GM21390 (cell line): ENCODE measurements around the gene MLXIPL.
"Not testable (repeated sequence)": the region's sequence is repeated elsewhere in the genome, so short reads cannot be mapped to it uniquely, and the experiment has no call there.

ENCODE experiments used
- ATAC-seq: cut with Tn5 transposase; IDR thresholded peaks from one replicate; pipeline ENCODE4 v1.9.1; 2021; ENCODE audit not compliant: unreplicated experiment

MLXIPL gene

GRCh38 chr7:73623798-73624668, at the start of gene MLXIPL:
Gene MLXIPL, minus strand, starts transcription at chr7:73624522. Its CDS starts 30 bp downstream, at chr7:73624492.
- no peak for ATAC-seq

- no peak for ATAC-seq
These were observed 47.6 kb upstream of the MLXIPL start for GRCh38 chr7:73671857-73672445.

GRCh38 chr7:73671322-73671661, 47.0 kb upstream of the MLXIPL start:
- ATAC-seq, result no peak

GRCh38 chr7:73669858-73670385, 45.6 kb upstream of the MLXIPL start:
- no peak for ATAC-seq

GRCh38 chr7:73669288-73669701, 45.0 kb upstream of the MLXIPL start:
- no peak for ATAC-seq

- ATAC-seq, result no peak
These were observed 44.5 kb upstream of the MLXIPL start for GRCh38 chr7:73668886-73669230.

GRCh38 chr7:73668103-73668885, 44.0 kb upstream of the MLXIPL start:
- ATAC-seq, result no peak

GRCh38 chr7:73667344-73668102, 43.2 kb upstream of the MLXIPL start, which contains the start of gene VPS37D:
Gene VPS37D, plus strand, starts transcription at chr7:73667831. Its CDS starts 128 bp downstream, at chr7:73667959.
- peak; percentile 97 for ATAC-seq

GRCh38 chr7:73663033-73663432, 38.7 kb upstream of the MLXIPL start:
- no peak for ATAC-seq

GRCh38 chr7:73660594-73660993, 36.3 kb upstream of the MLXIPL start:
- ATAC-seq, result not testable (repeated sequence)

GRCh38 chr7:73659983-73660382, 35.7 kb upstream of the MLXIPL start:
- ATAC-seq, result no peak

- not testable (repeated sequence) for ATAC-seq
These were observed 31.0 kb upstream of the MLXIPL start for GRCh38 chr7:73655309-73655708.

- no peak for ATAC-seq
These were observed 28.2 kb upstream of the MLXIPL start for GRCh38 chr7:73652541-73652949.

GRCh38 chr7:73650524-73650923, 26.2 kb upstream of the MLXIPL start:
- no peak for ATAC-seq

GRCh38 chr7:73649576-73649975, 25.3 kb upstream of the MLXIPL start:
- no peak for ATAC-seq

- ATAC-seq, result no peak
These were observed 24.4 kb upstream of the MLXIPL start for GRCh38 chr7:73648593-73649332.

GRCh38 chr7:73647725-73648592, 23.6 kb upstream of the MLXIPL start:
- ATAC-seq, result no peak

- no peak for ATAC-seq
These were observed 22.7 kb upstream of the MLXIPL start for GRCh38 chr7:73646785-73647724.
